Fibroblast of lung (primary cell): ENCODE measurements around the gene LILRA1. TPM values are rescaled to one million over a fixed set of nuclear protein-coding genes. Genes with fewer than 3 reads are reported as not detected.
"Not testable (repeated sequence)": the region's sequence is repeated elsewhere in the genome, so short reads cannot be mapped to it uniquely, and the experiment has no call there.

Experiments
- DNase-seq, 2 donors: peaks; one replicate each; pipeline versions ENCODE4 v3.0.0 to v3.0.0-alpha.2; 2010; ENCODE audit warnings: low read depth in 2 of 2
- H2AFZ ChIP-seq: 2 replicates; pipeline ENCODE4 v1.5.1; 2012; ENCODE audit warnings: low read length, control low read depth, inconsistent platforms
- H3K27ac ChIP-seq: 2 replicates; pipeline ENCODE4 v1.5.1; 2011; ENCODE audit warnings: low read length, control low read depth; ENCODE audit not compliant: insufficient read depth
- H3K27me3 ChIP-seq: 2 replicates; pipeline ENCODE4 v1.5.1; 2011; ENCODE audit warnings: mild to moderate bottlenecking, low read length; ENCODE audit not compliant: control insufficient read depth, insufficient read depth
- H3K36me3 ChIP-seq: 2 replicates; pipeline ENCODE4 v1.5.1; 2011; ENCODE audit warnings: low read length; ENCODE audit not compliant: control insufficient read depth, insufficient read depth
- H3K4me1 ChIP-seq: 2 replicates; pipeline ENCODE4 v1.5.1; 2011; ENCODE audit warnings: low read length; ENCODE audit not compliant: control insufficient read depth, insufficient read depth; ENCODE audit errors: extremely low read depth
- H3K4me2 ChIP-seq: 2 replicates; pipeline ENCODE4 v1.5.1; 2011; ENCODE audit warnings: low read length, control low read depth; ENCODE audit not compliant: insufficient read depth; ENCODE audit errors: extremely low read depth
- H3K4me3 ChIP-seq, 4 experiments: fragments of 200-600 bp in 1 of 4; sonication (generic) in 1 of 4; replicated peaks in 1 of 4; 2 replicates each; pipeline ENCODE4 v1.5.1; 2011 to 2016; ENCODE audit warnings: low read length in 4 of 4, low read depth in 3 of 4, mild to moderate bottlenecking in 3 of 4, control low read depth in 2 of 4, inconsistent platforms in 1 of 4, mixed read lengths in 1 of 4; ENCODE audit not compliant: insufficient read depth in 1 of 4; ENCODE audit errors: control extremely low read depth in 1 of 4
- H3K79me2 ChIP-seq: 2 replicates; pipeline ENCODE4 v1.5.1; 2012; ENCODE audit warnings: mild to moderate bottlenecking, low read length, inconsistent platforms; ENCODE audit not compliant: control insufficient read depth, insufficient read depth
- H3K9ac ChIP-seq: 2 replicates; pipeline ENCODE4 v1.5.1; 2011; ENCODE audit warnings: mild to moderate bottlenecking, low read length, control low read depth; ENCODE audit not compliant: insufficient read depth
- H3K9me3 ChIP-seq: 2 replicates; pipeline ENCODE4 v1.5.1; 2012; ENCODE audit warnings: low read depth, low read length; ENCODE audit not compliant: control insufficient read depth, insufficient read depth
- H4K20me1 ChIP-seq: 2 replicates; pipeline ENCODE4 v1.5.1; 2011; ENCODE audit warnings: low read length; ENCODE audit not compliant: control insufficient read depth, insufficient read depth; ENCODE audit errors: extremely low read depth
- CTCF ChIP-seq, 2 donors: IDR thresholded peaks in 1 of 2; conservative IDR thresholded peaks in 1 of 2; 1 replicate in 1 of 2; 2 replicates in 1 of 2; pipeline ENCODE4 v1.5.1; 2011 to 2012; ENCODE audit warnings: low read length in 2 of 2, control low read depth in 1 of 2, inconsistent platforms in 1 of 2, low read depth in 1 of 2, mild to moderate bottlenecking in 1 of 2
- EZH2 ChIP-seq: IDR thresholded peaks from 2 replicates; pipeline ENCODE4 v1.5.1; 2012; ENCODE audit warnings: low read length, control low read depth, mild to moderate bottlenecking; ENCODE audit errors: missing control alignments
- polyA plus RNA-seq, 2 donors: library from polyadenylated mRNA; depleted of rRNA in 1 of 2; stranded (reverse) in 1 of 2; unstranded in 1 of 2; fragments of >200 nt; gene quantifications; 2 replicates each; pipeline ENCODE4 v1.2.1, GENCODE V29; 2011 to 2012; ENCODE audit warnings: missing spikeins in 1 of 2
- total RNA-seq: library from RNA; depleted of rRNA; stranded (reverse); fragments of >200 nt; gene quantifications from 2 replicates; pipeline ENCODE4 v1.2.1, GENCODE V29; 2014

The LILRA1 gene
- total and polyA plus RNA-seq, 2 donors (not counting 1 experiment from before 2014, with no cell fraction given): not detected

- no peak for TF ChIP-seq CTCF (conservative IDR thresholded peaks at IDR 0.05 in 1 of 2, IDR thresholded peaks at IDR 0.05 in 1 of 2; ENCODE audit: low read depth in 1 of 2, low read length in 2 of 2)
- Histone ChIP-seq H3K4me2 (no peak overlapping the region), H3K27ac (no peak overlapping the region), H3K36me3 (no peaks in the 10 kb centered on the region), H4K20me1 (no peaks in the 10 kb centered on the region), H3K4me1 (no peaks in the 10 kb centered on the region), H3K4me3 (no peak overlapping the region), H2AFZ (no peak overlapping the region), H3K27me3 (no peaks in the 10 kb centered on the region), H3K79me2 (no peaks in the 10 kb centered on the region), H3K9me3 (no peaks in the 10 kb centered on the region), H3K9ac (no peak overlapping the region)
- no peak for DNase-seq
Measured at GRCh38 chr19:54576411-54576976, 16.9 kb upstream of the LILRA1 start.

- Histone ChIP-seq H3K4me2 (no peak overlapping the region), H3K9me3 (no peaks in the 10 kb centered on the region), H3K36me3 (no peaks in the 10 kb centered on the region), H3K9ac (no peak overlapping the region), H3K4me1 (no peaks in the 10 kb centered on the region), H4K20me1 (no peaks in the 10 kb centered on the region), H3K4me3 (no peak overlapping the region), H3K27me3 (no peaks in the 10 kb centered on the region), H3K79me2 (no peaks in the 10 kb centered on the region), H2AFZ (no peak overlapping the region), H3K27ac (no peak overlapping the region)
- no peak for DNase-seq
- TF ChIP-seq CTCF (conservative IDR thresholded peaks at IDR 0.05 in 1 of 2, IDR thresholded peaks at IDR 0.05 in 1 of 2; ENCODE audit: low read depth in 1 of 2, low read length in 2 of 2) (no peak), EZH2 (no peak)
Measured at GRCh38 chr19:54577334-54577733, 16.1 kb upstream of the LILRA1 start.

- not testable (repeated sequence) for H2AFZ ChIP-seq, H3K9ac ChIP-seq, H3K36me3 ChIP-seq, H3K4me3 ChIP-seq, DNase-seq, H3K9me3 ChIP-seq, H3K4me2 ChIP-seq, H3K27me3 ChIP-seq, H3K27ac ChIP-seq, H4K20me1 ChIP-seq, H3K4me1 ChIP-seq, H3K79me2 ChIP-seq
Measured at GRCh38 chr19:54578268-54578667, 15.2 kb upstream of the LILRA1 start.
